ENCODE results near the gene CHMP2A.

CHMP2A gene

DNA sequence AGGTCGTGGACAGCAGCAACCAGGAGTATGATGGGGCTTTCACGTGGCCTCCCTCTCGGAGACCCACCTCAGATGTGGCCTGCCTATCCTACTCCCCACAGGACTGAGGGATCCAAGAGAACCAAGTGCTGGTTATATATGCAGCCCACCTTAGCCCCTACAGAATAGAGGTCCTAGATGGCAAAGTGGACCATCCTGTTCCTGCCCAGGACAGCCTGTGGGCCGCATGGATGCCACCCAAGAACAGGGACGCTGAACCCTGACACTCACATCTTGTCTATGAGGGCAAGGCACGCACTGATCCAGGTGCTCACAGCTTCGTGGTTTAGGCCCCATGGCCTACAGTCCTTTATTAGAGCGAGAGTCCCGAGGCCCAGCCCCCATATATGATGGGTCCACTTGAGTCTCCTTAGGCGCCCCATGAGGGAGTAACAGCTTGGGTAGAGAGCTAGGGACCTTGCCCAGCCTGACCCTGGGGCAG is 41.7 kb downstream of the CHMP2A start (continued):
- TF ChIP-seq, protein P1, sequence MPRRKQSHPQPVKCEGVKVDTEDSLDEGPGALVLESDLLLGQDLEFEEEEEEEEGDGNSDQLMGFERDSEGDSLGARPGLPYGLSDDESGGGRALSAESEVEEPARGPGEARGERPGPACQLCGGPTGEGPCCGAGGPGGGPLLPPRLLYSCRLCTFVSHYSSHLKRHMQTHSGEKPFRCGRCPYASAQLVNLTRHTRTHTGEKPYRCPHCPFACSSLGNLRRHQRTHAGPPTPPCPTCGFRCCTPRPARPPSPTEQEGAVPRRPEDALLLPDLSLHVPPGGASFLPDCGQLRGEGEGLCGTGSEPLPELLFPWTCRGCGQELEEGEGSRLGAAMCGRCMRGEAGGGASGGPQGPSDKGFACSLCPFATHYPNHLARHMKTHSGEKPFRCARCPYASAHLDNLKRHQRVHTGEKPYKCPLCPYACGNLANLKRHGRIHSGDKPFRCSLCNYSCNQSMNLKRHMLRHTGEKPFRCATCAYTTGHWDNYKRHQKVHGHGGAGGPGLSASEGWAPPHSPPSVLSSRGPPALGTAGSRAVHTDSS (tag by site-specific recombination; IDR thresholded peaks at IDR 0.05), result no peak

DNA sequence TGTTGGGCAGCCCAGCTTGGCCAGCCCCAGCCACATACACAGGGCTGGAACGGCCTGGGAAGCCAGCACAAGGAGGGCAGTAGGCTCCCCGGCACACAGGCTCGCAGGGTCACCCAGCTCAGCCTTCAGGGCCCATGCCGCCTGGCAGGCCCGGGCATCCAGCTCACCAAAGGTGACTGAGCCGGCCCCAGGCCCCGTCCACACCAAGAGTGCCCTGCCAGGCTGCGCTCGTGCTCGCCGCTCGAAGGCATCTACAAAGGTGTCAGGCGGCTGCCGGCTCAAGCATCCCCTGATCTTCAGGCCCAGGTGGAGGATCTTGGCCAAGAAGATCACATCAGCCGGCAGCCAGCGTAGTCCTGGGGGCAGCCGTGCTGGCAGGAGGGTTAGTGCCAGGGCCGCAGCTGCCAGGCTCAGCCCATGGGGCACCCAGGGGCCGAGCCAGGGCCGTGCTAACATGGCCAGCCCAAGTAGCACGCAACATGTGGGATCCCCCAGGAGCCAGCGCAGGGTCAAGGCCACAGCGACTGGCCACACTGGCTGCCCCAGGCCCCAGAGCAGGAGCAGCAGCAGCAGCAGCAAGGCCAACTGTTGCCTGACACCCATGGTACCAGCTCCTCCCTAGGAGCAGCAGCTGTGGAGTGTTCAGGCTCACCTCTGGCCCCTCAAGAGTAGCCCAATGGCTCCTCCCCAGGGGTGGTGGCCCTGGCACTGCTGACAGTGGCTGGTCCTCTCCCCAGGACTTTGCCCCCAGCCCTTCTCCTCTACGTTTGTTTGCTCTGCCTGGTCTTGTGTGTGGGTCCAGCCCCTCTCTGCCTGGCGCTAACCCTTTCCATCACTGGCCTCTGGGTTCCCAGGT is 43.3 kb downstream of the CHMP2A start, which contains the start of gene SLC27A5:
SLC27A5 (minus strand) TSS at position 640 of the 856 bp plus-strand sequence; CDS start at position 603, 37 bp downstream.
- Histone ChIP-seq H3K36me3 (ENCODE audit: control insufficient read depth in 2 of 2, insufficient read depth in 1 of 2, low read length in 2 of 2) (peaks cover 0 to 18% of the 10 kb centered on the region in 2 experiments; a peak in 1 of 3 replicates), H3K27ac (ENCODE audit: extremely low read depth, low read depth, low read length) (no peak within 1 kb of the TSS), H3K4me1 (ENCODE audit: control insufficient read depth, insufficient read depth, low read length) (no peaks in the 10 kb centered on the region), H3K9me3 (ENCODE audit: control insufficient read depth, insufficient read depth, low read depth, low read length) (no peaks in the 10 kb centered on the region), H3K4me3 (ENCODE audit: low read depth, low read length) (no peak within 1 kb of the TSS)
- ChIA-PET CTCF (no interaction called here), POLR2A (interaction anchor here (0.6 to 1.4 kb wide), 3 partner anchors 8 to 32 kb away, joined by 3 to 4 read pairs (median 4); partner anchors contain the start of genes TRIM28 and ZBTB45)
- TF ChIP-seq, protein P2, sequence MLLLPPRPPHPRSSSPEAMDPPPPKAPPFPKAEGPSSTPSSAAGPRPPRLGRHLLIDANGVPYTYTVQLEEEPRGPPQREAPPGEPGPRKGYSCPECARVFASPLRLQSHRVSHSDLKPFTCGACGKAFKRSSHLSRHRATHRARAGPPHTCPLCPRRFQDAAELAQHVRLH (tag by site-specific recombination; IDR thresholded peaks at IDR 0.05), result no peak
- TF ChIP-seq, protein P3, sequence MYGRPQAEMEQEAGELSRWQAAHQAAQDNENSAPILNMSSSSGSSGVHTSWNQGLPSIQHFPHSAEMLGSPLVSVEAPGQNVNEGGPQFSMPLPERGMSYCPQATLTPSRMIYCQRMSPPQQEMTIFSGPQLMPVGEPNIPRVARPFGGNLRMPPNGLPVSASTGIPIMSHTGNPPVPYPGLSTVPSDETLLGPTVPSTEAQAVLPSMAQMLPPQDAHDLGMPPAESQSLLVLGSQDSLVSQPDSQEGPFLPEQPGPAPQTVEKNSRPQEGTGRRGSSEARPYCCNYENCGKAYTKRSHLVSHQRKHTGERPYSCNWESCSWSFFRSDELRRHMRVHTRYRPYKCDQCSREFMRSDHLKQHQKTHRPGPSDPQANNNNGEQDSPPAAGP (tag by site-specific recombination; IDR thresholded peaks at IDR 0.05), result no peak
- no peak for TF ChIP-seq ZNF169 (tag by site-specific recombination; IDR thresholded peaks at IDR 0.05)
- TF ChIP-seq SCRT2 (tag by site-specific recombination; IDR thresholded peaks at IDR 0.05), result peak; percentile 45; the same call in 1 of the 2 replicates
- no peak for TF ChIP-seq YY1 (tag by site-specific recombination; IDR thresholded peaks at IDR 0.05)

GRCh38 chr19:58510084-58510862 is 44.6 kb downstream of the CHMP2A start:
- no peak overlapping the region for H3K27ac ChIP-seq (ENCODE audit: extremely low read depth, low read depth, low read length)
- POLR2A ChIA-PET, result interaction anchor here (0.7 kb wide), 1 partner anchor 33 kb away, joined by 3 read pairs; no protein-coding TSS in a partner anchor
- peaks cover 0 to 5% of the 10 kb centered on the region in 2 experiments; a peak in 1 of 3 replicates for H3K36me3 ChIP-seq (ENCODE audit: control insufficient read depth in 2 of 2, insufficient read depth in 1 of 2, low read length in 2 of 2)
- H3K9me3 ChIP-seq (ENCODE audit: control insufficient read depth, insufficient read depth, low read depth, low read length), result no peaks in the 10 kb centered on the region
- no peaks in the 10 kb centered on the region for H3K4me1 ChIP-seq (ENCODE audit: control insufficient read depth, insufficient read depth, low read length)
- TF ChIP-seq, protein P4, sequence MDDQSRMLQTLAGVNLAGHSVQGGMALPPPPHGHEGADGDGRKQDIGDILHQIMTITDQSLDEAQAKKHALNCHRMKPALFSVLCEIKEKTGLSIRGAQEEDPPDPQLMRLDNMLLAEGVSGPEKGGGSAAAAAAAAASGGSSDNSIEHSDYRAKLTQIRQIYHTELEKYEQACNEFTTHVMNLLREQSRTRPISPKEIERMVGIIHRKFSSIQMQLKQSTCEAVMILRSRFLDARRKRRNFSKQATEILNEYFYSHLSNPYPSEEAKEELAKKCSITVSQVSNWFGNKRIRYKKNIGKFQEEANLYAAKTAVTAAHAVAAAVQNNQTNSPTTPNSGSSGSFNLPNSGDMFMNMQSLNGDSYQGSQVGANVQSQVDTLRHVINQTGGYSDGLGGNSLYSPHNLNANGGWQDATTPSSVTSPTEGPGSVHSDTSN (CRISPR knock-in tag; IDR thresholded peaks at IDR 0.05), result no peak
- no peak for TF ChIP-seq ZNF785 (tag by site-specific recombination; IDR thresholded peaks at IDR 0.05)
- TF ChIP-seq, protein P5, sequence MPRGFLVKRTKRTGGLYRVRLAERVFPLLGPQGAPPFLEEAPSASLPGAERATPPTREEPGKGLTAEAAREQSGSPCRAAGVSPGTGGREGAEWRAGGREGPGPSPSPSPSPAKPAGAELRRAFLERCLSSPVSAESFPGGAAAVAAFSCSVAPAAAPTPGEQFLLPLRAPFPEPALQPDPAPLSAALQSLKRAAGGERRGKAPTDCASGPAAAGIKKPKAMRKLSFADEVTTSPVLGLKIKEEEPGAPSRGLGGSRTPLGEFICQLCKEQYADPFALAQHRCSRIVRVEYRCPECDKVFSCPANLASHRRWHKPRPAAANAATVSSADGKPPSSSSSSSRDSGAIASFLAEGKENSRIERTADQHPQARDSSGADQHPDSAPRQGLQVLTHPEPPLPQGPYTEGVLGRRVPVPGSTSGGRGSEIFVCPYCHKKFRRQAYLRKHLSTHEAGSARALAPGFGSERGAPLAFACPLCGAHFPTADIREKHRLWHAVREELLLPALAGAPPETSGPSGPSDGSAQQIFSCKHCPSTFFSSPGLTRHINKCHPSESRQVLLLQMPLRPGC (tag by site-specific recombination; IDR thresholded peaks at IDR 0.05), result no peak
- TF ChIP-seq ZNF76 (tag by site-specific recombination; IDR thresholded peaks at IDR 0.05; ENCODE audit: borderline replicate concordance, low read depth), result no peak
- CTCF ChIA-PET, result interaction anchor here (1.6 kb wide), 1 partner anchor 9 kb away, joined by 4 read pairs; no protein-coding TSS in a partner anchor
- no peak overlapping the region for H3K4me3 ChIP-seq (ENCODE audit: low read depth, low read length)
